Stimulated activated CD4-positive, alpha-beta T cell treated with anti-CD3 and anti-CD28 coated beads, Interleukin-12 subunit alpha, Interleukin-12 subunit beta, amount 100 ng/mL, for 4 hours (primary cell): Measurements from ENCODE around the gene MAEA.

Experiments
- DNase-seq: peaks from one replicate; pipeline ENCODE4 v3.0.0-alpha.2; 2020

The MAEA gene

DNA sequence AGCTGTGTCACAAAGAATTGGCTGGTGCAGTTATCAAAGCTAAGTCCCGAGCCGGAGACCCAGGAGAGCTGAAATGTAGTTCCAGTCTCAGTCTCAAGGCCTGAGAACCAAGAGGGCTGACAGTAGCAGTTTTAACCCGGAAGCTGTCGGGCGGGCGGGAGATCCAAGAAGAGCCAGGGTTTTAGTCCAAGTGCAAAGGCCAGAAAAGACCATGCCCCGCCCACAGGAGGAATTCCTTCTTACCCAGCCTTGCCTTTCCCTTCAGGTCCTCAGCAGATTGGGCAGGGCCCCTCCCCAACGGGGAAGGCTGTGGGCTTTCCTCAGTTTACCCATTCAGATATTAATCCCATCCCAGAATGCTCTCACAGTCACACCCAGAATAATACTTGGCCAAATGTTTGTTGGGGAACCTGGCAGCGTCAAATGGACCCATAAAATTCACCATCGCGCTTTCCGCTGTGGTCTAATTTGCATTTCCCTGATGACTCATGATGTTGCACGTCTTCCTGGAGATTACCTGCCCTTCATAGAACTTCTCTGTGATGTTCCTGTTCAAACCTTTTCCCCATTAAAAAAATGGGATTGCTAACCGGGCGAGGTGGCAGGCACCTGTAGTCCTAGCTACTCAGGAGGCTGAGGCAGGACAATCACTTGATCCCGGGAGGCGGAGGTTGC is 16.2 kb downstream of the MAEA start:
- DNase-seq = no peak

DNA sequence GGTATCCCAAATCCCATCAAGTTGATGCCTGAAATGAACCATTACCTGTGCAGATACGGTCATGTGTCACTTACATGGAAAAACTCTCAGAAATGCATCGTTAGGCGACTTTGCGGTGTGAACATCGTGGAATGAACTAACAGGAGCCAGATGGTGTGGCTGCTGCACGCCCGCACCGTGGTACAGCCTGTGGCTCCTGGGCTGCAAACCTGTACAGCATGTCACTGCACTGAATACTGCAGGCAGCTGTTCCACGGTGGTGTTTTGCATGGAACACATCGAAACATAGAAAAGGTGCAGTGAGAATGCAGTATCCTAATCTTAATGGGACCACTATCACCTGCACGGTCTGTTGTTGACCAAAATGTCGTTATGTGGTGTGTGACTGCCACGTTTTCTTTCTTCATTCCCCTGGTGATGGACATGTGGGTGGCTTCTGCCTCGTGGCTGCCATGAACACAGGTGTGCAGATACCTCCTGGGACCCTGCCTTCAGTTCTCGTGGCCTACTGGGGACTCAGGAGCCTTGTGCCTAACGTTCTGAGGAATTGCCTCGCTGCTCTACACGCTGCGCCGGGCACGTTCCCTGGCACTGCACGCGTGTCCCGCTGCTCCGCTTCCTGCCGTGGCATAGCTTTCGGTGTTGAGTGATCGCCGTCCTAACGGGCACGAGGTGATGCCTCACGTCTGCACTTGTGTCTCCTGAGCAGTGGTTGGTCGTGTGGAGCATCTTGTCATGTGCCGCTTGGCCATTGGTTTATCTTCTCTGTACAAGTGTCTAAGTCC is 18.5 kb downstream of the MAEA start:
- DNase-seq = no peak

DNA sequence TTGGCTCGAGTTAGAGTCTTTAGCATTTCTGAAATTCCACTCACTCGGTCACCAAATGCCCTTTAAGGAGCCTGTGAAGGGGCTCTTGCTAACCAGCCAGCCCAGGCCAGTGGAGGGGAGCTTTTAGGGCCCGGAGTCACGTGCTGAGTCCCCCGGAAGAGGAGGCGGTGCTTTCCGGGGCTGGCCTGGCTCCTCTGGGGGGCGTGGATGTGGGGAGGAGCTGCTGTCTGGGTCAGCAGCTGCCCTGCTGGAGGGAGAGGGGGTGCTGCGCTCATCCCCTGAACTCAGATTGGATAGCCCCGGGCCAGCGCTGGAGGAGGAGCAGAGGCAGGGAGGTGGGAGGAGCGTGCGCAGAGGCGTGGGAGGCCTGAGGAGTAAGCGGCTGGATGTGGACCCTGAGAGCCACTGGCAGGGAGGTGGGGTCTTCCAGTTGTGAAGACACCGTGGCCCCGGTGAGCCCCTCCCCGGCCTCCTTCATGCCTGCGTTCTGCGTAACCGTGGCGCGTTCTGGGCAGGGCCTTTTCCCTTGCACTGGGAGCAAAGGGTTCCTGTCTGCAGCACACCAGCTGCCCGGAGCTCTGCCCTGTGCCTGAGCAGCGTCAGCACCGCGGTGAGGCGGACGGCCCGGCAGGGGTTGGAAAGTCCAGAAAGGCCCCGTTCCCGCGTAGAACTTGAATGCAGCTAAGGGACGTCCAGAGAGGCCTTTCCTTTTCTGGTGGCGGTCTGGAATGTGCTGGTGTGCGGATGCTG is 19.7 kb downstream of the MAEA start:
- DNase-seq = peak; percentile 46

DNA sequence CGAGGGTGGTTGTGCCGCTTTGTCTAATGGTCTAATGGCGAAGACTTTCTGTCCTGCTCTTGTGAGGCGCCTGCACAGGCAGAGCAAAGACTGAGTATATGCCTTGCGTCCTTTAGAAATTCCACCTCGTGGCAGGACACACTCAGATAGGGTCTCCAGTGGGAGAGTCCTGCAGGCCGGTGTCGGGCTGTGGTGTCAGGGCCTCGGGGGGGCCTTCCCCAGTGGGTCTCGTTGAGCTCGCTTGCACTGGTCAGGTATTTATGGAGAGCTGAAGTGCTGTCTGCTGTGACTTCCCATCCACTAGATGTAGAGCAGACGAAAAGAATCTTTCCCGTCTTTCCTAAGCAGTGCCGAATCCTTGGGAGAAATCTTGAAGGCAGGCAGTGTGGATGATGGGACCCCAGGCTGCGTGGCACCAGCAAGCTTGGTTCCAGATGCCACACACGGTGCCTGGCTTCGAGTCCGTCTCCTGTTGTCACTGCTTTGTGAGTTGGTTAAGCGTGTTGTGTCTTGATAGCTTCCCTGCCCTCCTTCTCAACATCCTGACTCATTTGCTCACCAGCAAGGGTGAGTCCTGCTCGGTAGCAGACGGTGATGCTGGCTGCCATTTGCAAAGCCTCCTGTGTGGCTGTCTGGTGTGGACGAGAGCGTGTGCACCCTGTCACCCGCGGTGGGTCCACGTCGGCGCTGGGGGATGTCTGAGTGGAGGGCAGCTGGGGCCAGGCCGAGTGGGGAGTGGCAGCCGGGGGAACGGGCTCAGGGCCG is 20.5 kb downstream of the MAEA start:
- no peak for DNase-seq

DNA sequence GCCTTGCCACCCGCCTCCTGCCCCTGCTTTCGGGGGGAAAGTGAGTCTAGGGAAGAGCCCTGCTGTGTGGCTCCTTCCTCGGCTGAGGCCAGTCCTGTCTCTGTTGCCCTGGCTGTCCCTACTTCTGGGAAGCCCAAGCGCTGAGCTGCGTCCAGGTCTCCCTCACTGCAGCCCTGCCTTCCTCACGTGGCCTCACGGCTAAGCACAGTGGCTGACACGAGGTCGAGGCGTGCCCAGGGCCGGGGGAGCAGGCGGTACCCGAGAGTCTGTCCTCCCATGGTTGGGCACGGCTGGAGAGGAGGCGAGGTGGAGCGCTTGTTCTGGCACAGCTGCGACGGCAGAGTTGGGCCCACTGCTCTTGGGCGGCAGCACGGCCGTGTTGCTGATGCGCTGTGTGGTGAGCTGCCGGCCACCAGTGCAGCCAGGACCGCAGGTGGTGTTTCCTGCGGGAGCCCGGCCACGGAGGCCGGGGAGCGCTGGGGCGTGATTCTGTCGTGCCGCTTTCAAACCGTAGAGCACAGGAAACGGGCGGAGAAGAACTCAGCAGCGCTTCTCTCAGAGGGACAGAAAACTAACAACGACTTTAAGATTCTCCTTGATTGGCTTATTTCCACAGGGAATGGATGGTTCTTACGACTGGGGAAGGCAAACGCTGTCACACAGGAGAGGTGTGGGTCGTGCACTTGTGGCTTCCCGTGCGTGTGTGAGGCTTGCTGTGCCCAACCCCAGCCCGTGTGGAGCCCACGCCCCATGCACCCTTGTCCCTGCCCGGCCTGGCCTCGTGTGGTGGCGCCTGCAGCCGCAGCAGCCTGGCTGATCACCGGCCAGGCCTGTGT is 21.3 kb downstream of the MAEA start:
- DNase-seq = no peak

DNA sequence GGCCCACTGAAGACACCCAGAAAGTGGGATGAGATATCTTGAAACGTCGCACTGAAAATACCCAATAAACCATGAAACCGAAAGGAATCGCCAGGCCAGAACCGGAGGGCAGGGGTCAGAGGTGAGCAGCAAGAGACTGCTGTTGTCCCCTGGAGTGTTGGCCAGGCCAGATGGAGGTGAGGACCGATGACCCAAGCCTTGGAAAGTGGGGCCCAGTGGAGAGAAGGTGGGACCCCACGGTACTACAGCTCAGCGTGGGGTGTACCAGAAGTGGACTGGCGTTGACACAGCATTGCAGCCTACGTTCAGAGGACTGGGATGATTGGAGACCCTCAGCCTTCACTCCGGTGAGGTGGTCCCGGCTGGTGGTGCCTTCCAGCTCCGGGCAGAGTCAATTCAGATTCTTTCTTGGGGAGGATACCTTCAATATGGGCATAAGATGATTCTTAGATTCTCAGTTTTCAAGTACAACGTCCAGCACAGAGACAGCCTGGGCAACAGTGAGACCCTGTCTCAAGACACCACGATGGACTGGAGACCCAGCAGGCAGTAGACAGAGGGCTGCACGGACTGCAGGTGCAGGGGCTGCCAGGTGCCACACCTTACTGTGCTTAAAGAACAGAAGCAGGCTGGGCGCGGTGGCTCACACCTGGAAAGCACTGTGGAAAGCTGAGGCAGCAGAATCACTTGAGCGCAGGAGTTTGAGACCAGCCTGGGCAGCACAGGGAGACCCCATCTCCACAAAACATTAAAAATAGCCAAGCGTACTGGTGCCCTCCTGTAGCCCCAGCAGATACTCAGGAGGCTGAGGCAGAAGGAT is 23.3 kb downstream of the MAEA start:
- no peak for DNase-seq

DNA sequence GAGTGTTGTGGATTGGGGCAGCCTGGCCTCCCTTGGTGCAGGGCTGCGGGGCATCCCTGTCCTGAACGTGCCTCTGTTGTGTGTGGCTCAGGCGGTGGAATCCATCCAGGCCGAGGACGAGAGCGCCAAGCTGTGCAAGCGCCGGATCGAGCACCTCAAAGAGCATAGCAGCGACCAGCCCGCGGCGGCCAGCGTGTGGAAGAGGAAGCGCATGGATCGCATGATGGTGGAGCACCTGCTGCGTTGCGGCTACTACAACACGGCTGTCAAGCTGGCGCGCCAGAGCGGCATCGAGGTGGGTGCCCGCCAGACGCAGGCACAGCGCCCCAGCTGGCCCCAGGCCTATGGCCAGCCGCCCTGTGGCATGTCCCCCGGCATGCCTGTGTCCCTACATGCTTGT is 25.6 kb downstream of the MAEA start:
- DNase-seq = no peak

DNA sequence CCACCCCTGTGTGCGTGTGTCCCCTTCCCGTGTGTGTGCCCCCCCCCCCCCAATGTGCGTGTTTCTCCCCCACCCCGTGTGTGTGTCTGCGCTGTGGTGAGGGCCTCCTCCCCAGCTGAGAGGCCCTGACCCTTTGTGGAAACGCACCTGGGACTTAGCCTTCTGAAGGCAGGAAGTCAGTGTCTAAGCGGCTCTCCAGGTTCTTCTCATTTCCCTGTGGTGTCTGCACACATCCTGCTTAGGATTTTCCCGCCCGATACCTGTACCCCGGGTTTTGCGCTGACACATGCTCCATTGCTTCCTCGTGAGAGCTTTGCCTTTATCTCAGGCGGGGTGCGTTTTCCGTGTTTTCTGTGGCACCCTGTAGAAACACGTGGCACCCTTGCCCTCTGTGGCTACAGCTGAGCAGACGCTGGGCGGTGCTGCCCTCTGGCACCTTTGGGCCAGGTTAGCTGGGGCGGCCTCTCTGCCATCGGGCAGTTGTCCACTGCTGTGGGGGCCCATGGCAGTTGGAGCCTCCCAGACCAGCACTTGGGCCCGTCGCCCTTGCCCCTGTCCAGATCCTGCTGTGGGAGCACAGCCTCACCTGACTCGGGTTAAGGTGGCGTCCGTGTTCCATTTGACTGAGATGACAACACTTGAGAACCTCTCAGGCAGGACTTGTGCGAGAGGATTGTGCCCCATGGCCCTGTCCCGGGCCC is 26.3 kb downstream of the MAEA start:
- DNase-seq = no peak

DNA sequence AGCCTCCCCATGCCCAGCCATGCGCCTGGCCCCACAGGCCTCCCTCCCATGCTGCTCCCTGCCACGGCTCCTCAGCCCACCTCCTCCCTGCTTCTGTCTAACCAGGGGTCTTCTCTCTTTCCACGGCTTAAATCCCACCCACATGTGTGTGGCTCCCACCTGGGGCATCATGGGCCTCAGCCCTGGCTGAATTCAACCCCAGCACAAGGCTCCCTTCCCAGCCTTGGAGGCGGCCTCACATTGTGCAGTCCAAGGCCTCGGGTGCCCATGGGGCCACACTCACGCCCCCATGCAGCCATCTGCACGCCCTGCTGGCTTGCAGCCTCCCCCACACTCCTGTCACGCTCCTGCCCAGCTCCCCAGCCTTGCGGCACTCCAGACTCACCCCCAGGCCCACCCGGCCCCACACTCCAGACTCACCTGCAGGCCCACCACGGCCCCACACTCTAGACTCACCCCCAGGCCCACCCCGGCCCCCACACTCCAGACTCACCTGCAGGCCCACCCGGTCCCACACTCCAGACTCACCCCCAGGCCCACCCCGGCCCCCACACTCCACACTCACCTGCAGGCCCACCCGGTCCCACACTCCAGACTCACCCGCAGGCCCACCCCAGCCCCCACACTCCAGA is 27.0 kb downstream of the MAEA start:
- no peak for DNase-seq

DNA sequence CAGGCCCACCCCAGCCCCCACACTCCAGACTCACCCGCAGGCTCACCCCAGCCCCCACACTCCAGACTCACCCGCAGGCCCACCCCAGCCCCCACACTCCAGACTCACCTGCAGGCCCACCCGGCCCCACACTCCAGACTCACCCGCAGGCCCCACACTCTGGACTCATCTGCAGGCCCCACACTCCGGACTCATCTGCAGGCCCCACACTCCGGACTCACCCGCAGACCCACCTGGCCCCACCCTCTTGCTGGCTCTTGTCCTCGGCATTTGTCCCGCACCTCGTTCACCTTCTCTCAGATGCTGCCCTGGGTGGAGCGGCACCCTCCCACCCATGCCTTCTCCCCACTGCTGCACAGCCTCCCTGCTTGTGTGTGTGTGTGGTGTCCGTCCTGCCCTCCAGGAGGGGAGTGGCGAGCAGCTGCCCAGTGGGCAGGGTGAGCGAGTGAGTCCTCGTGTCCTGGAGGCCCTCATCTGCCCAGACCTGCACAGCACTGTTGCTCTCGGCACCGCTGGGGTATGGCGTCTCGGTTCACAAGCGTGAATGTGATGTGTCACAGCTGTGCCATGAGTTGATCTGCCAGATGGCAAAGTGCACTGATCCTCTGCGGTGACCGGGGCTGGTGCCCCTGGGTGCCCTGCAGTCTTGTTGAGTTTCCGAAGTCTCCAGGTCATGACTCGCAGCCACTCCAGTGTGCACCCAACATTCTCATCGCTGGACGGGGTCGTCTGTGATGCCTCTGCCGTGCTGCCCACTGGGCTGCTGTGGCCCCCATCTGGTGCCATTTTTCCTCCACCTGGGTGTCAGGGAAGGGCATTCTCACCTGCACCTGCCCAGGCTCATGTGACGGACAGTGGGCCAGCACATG is 27.7 kb downstream of the MAEA start:
- no peak for DNase-seq

DNA sequence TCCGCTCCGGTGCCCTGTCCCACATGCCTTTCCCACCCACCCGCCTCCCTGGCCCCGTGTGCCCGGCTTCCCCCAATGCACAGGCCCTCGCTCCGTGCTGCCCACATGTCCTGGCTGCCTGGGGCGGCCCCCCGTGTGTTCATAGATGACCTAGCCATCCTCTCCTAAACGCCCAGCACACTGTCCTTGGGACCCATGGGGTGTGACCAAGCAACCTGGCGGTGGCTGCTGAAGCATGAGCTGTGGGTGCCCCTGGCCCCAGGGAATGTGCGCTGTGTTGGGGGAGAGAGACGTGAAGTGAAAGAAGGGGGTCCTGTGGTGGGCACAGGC is 28.3 kb downstream of the MAEA start:
- DNase-seq = no peak

DNA sequence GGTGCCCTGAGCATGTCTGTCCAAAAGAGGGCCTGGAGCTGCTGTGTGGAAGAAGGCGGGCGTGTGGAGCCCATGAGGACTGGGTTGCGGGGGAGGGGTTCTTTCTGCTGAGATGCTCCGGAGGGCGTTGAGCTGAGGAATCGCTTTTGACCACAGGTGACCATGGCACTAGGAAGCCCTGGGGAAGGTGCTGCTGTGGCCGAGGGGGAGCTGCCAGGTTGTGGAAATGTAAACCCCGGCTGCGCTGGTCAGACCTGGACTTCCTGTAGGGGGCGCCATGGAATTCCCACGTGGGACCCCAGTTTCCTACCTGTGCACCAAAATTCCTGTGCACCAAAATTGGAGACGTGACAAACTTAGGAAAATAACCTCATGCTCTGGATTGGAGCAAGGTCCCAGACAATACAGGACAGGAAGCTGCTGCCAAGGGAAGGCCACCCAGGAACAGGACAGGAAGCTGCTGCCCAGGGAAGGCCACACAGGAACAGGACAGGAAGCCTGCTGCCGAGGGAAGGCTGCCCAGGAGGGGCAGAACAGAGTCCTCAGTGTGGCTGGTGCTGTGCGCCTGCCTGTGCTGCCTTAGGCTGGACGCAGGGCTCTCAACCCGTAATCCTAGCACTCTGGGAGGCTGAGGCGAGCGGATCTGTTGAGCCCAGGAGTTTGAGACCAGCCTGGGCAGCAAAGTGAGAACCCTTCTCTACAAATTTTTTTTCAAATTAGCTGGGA is 29.0 kb downstream of the MAEA start:
- DNase-seq = no peak

DNA sequence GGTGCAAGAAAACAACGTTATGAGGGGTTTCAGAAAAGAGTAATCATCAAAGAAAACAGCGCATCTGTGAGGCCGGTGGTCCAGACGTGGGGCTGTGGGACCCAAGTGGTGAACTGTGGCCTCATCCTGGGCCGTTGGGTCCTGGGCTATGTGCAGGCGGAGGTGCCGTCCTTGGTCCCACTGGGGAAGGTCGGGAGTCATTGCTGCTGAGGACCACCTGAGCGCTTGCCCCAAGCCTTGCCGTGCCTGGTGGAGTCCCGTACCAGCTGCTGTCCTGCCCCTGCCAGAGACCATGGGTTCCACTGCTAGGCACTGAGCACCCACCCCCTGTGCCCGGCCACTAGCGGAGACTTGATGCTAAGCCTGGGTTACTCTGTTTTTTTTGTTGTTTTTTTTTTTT is 31.8 kb downstream of the MAEA start:
- no peak for DNase-seq

DNA sequence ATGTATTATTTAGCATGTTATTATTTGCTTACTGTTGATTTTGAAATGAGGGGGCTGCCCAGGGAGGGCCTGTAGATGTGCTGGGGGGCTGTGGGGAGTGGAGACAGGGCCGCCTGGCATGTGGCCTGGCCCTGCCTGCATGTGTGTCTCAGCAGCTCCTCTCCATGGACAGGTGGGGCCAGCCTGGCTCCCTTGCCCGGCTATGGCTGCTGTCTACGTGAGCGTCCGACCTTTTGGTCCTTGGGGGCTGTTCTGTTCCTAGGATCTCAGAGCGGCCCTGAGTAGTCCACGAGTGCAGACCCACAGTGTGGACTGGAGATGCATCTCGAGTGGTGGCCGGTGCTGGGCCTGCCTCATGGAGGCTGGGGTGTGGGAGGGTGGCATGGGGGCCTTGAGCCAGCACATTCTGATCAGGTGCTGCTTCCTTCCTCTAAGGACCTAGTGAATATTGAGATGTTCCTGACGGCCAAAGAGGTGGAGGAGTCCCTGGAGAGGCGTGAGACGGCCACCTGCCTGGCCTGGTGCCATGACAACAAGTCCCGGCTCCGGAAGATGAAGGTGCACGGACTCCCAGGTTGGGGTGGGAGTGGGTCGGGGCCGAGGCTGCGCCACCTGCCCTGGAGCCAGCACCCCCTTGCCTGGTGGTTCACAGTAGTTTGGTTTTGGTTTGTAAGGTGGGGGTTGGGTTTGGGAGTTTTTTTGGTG is 32.4 kb downstream of the MAEA start:
- no peak for DNase-seq

DNA sequence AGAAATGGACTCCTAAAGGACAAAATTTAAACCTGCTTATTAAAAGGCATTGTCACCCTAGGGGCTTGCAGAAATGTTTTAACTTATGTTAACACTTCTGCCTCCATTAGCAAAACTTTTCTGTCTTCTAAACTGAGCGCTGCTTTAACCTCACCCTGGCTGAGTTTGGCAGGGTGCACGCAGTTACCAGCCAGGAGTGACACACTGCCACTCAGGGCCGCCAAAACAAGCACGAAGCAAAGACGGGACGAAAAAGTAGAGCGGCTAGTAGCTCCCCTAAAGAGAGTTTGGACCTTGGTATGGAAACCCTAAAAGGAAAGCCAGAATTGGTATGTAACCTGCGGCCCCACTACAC is 33.6 kb downstream of the MAEA start:
- no peak for DNase-seq

DNA sequence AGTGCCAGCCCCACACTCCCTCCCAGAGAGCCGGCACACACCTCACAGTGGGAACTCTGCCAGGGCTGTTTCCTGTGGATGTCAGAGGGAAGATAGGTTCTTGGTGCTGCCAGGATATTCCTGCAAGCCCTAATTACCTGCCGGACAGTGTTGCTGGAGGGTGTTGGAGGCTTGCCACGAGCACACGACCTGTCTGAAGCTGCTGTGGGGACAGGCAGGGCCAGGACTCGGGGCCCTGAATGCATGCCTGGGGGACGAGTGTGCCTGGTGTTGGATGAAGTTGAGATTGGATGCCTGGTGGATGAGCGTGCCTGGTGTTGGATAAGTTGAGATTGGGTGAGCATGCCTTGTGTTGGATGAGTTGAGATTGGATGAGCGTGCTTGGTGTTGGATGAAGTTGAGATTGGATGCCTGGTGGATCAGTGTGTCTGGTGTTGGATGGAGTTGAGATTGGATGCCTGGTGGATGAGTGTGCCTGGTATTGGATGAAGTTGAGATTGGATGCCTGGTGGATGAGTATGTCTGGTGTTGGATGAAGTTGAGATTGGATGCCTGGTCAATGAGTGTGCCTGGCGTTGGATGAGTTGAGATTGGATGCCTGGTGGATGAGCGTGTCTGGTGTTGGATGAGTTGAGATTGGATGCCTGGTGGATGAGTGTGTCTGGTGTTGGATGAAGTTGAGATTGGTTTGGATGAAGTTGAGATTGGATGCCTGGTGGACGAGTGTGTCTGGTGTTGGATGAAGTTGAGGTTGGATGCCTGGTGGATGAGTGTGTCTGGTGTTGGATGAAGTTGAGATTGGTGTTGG is 34.1 kb downstream of the MAEA start:
- no peak for DNase-seq
